Adipose tissue (tissue), 3 donors: ENCODE measurements around the gene FGFBP3. TPM values are rescaled to one million over a fixed set of nuclear protein-coding genes. Genes with fewer than 3 reads are reported as not detected.
"Not testable (repeated sequence)": the region's sequence is repeated elsewhere in the genome, so short reads cannot be mapped to it uniquely, and the experiment has no call there.

Experiments
- H3K27ac ChIP-seq: one replicate; pipeline ENCODE4 v1.5.1; 2013; ENCODE audit warnings: low read depth, low read length
- WGBS, 3 donors: extraction: QIAGEN DNeasy Blood & Tissue Kit; methylation state at CpG; one replicate each; pipeline ENCODE4 v1.1.7; 2013; 5-methylcytosine and 5-hydroxymethylcytosine counted together
- polyA plus RNA-seq, 3 donors: library from polyadenylated mRNA; stranded (reverse); fragments of 200-250 nt; gene quantifications; one replicate each; pipeline ENCODE4 v1.2.3, GENCODE V29; 2013
- donor health status: healthy with polysubstance abuse.
- donor health status: Bipolar disorder and iron deficiency.
- donor health status: healthy.

The FGFBP3 gene
- polyA plus RNA-seq, 3 donors = 0.82 to 1.0 (median 0.83) TPM

DNA sequence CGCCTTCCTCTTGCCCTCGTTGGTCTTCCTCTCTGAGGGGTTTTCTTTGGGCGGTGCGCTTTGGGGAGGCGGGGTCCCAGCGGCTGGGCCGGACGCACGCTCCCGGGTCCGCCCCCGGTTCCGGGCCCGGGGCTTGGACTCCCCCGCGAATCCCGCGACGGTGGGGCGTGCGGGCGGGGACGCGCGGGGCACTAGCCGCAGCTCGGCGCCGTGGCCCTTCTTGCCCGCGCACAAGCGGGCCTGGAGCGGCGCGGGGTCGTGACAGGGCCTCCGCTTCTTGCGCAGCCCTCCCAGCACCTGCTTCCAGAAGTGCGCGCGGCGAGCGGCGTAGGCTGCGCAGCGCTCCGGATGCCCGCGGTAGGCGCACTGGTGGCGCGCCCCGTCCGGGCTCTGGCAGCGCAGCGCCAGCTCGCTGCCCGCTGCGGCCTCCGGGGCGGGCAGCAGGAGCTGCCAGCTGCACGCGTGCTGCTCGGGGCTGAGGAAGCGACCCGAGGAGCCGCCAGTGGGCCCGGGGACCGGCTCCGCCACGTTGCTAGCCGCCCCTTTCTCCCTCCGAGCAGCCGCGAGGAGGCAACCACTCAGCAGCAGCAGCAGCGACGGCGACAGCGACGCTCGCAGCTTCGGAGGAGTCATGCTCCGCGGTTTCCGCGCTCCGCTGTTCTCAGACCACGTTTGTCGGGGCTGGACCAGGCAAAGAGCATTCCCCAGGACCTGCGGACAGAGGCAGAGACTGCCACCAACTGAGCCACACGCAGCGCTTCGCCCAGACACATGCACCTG lies 759 bp downstream of the FGFBP3 start:
- no peak overlapping the region for H3K27ac ChIP-seq
- 0 to 1% (median 1%) methylated on average over 74 to 93 of the region's 93 CpGs for WGBS, 3 donors

DNA sequence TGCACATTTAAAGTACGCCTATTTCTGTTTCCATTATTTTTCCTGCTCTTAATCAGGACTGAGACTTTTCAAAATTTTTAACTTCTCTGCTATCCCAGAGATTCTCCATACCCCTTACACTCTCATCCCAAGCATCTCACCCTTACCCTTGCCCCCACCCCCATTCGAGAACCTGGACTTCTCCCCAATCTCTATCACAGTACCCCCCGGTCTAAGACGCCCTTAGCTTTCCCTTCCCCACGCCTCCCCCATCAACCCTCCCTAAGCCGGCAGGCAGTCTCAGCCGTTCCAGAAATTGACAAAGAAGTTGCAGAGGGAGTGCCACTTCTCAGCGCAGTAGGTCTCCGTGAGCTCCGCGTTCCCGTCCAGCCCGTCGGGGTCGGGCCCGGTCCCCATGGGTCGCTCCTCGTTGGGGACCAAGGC lies 1.4 kb downstream of the FGFBP3 start:
- H3K27ac ChIP-seq = no peak overlapping the region
- WGBS, 3 donors = 3 to 5% (median 4%) methylated on average over 18 of the region's 18 CpGs

DNA sequence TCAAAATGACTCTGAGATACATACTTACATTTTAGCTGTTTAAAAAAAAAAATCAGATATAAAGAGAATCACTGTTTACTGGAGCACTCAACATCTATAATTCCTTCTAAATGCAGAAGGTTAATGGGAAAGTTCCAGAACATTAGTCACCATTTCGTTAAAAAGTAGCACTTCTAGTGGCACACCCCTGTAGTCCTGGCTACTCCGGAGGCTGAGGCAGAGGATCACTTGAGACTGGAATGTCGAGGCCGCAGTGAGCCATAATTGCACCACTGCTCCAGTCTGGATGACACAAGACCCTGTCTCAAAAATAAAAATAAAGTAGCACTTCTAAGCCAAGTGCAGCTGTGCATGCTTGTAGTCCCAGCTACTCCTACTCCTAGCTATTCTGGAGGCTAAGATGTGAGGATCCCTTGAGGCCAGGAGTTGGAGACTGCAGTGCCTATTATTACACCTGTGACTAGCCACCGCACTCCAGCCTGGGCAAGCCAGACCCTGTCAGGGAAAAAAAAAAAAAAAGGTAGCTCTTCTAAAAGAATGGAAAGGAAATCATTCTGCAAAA lies 2.2 kb downstream of the FGFBP3 start:
- H3K27ac ChIP-seq = no peak overlapping the region
- 83 to 96% (median 84%) methylated on average over 5 of the region's 5 CpGs for WGBS, 3 donors

DNA sequence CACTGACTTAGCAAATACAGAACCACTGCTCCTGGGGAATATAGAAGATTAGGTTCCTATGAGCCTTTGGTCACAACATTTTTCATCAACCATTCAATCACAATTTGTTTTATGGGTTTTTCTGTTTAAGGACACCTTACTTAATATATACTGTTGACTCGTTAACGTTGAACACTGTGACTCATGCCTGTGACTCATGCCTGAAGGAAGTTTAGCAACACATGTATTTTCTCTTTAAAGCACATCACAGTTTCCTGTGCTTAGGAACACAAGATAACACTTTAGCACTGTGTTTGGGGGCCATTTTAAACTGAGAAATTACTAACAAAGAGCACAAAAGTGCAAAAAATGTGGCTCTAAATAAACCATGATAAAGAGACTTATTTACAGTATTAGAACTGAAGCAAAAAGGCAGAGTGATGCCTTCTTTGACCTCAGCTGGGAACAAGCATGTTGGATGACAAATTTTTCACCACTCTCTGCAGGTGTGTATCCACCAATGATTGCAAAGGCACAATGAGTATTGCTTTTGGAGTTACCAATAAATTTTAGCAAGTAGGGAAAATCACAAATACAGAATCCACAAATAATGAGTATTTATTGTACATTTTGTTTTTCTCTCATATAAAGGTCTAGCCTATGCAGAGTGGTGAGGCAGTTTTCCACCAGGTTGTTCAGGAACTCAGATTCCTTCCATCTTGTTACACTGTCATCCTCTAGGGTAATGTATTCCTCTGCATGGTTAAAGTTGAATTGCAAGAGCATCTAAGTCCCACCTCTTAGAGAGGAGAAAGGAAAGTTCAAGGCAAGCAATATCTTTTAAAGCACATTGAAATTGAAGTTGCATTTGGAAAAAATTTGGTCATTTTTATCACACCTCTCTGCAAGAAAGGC lies 7.3 kb downstream of the FGFBP3 start:
- 1 to 14% (median 5%) methylated on average over 2 of the region's 2 CpGs for WGBS, 3 donors
- no peak overlapping the region for H3K27ac ChIP-seq

DNA sequence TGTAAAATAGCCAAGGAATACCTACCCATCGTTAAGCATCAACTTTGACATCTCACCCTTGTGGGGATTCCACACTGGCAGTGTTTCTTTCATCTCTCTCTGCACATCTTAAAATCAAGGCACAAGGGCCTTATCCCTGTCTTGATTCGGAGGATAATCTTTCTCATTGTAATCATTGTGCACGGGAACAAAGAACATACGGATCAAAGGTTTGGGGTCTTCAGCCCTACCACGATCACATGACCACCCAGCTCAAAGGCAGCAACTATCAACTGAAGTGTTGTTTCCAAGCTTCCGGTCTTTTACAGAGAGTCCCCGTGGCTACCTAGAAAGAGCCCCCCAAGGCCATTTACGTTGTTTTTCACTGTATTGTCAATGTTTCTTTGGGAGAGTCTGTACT lies 11.9 kb downstream of the FGFBP3 start:
- H3K27ac ChIP-seq = no peak overlapping the region
- 61 to 75% (median 72%) methylated on average over 8 of the region's 8 CpGs for WGBS, 3 donors

DNA sequence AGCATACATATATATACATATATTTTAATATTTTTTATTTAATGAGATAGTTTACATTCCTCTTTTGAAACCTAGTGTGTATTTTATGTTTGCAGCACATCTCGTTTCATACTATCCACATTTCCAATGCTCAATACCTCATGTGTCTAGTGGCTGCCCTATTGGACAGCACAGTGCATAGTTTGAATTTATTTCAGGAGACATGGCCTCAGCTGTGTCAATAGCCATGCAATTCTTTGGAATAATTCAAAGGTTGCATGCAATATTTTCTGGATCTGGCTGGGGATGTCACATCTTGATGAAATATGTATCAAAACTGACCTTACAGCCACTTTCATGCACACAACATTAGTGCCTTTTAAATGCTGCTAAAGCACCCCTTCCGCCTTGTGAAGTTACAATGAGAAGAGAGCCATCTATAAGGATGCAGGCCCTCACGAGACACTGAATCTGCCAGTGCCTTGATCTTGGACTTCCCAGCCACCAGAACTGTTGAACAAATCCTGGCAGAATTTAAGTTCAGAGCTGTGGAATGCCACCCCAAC lies 13.0 kb downstream of the FGFBP3 start:
- H3K27ac ChIP-seq = no peak overlapping the region
- 90 to 94% (median 90%) methylated on average over 3 of the region's 3 CpGs for WGBS, 3 donors

DNA sequence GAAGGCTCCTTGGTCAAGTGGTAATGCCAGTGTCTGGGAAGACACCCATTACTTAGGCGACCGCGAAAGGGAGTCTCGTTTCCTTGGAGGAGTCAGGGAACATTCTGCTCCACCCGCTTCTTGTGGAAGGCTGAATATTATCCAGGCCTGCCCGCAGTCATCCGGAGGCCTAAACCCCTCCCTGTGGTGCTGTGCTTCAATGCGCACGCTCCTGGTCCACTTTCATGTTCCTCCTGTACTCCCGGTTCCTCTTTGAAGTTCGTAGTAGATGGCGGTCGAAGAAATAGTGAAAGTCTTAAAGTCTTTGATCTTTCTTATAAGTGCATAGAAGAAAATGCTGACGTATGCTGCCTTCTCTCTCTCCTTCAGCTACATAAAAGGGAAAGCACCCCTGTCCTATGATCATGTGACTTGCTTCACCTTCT lies 15.0 kb downstream of the FGFBP3 start:
- not testable (repeated sequence) for H3K27ac ChIP-seq
- WGBS, 3 donors = 84 to 91% (median 86%) methylated on average over 14 of the region's 14 CpGs

DNA sequence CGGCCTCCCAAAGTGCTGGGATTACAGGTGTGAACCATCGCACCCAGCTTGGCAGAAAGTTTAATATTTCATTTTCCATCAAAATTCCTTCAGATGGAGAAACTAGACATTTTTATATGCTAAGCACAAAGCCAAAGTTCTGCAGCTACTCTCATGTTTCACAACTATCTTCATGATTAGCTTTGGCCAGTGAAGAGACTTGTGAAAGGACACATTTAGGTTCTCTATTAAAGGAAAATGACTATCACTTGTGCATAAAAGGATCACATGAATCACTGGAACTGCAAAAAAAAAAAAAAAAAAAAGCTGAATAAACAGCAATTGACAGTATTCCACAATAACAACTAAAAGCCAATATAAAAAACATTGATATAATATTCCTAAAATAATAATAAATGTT lies 16.2 kb downstream of the FGFBP3 start:
- 92 to 93% (median 93%) methylated on average over 2 of the region's 2 CpGs for WGBS, 3 donors
- no peak overlapping the region for H3K27ac ChIP-seq

DNA sequence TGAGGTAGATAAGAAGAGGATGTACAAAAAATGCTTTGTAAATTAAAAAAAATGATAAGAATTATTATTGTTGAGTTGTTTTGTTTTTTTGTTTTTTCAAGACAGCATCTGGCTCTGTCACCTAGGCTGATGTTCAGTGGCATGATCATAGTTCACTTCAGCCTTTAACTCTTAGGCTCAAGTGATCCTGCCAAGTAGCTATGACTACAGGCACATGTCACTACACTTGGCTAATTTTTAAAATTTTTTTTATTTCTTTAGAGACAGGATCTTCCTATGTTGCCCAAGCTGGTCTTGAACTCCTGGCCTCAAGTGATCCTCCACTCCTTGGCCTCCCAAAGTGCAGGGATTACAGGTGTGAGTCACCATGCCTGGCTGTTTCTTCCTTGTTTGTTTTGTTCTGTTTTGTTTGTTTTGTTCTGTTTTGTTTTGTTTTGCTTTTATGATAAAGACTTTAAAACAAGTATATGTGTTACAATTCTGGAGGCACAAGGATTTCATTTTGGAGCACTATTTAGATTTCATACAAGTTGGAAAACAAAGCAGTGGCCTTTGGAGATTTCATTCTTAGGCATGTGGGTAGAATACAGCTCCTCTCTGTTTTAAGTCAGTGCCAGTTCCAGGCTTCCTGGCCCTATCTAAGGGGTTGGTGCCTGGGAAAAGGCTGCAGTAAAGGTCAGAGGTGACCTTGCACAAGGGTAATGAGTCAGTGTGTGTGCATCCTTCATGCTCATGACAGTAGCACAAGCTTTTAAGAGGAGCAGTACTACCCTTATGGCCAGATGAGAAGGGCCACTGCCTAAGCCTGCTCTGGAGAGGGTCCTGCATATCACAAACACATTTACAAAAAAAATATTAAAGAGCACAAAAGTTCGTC lies 17.9 kb downstream of the FGFBP3 start:
- WGBS, 3 donors = 87 to 96% (median 89%) methylated on average over 1 of the region's 1 CpG
- no peak overlapping the region for H3K27ac ChIP-seq

DNA sequence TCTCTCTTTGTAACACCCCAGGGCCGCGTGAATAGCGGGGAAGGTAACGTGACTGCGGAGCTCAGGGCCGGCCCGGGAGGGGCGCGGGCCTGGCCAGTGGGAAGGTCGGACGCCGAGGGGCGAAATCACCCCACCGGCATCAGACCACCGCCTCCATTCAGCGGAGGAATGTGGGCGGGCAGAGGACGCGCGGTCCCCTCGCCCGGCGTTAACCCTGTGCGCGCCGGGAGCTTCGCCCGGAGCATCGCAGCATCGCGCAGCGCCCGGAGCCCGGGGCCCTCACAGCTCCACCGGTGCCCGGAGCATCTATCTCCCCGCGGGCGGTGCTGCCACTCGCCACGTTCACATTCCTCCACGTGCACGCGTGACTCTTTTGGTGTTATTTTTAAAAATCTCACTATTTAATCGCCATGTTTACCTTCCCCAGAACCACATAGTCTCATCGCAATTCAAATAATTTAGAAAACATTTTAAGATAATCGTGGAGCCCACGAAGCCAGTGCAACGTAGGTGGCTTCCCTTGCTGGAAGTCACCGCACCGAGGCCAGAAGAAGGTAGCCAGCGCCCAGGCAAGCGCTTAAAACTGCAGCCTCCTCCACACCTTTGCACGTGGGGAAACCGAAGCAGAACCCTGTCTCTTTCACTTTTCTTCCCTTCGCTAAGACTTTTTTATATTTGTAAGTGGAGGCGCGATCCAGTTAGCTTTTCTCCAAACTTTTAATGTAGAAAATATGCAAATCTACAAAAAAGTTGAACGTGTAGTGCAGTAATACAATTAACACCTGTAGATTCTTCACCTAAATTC lies 21.8 kb downstream of the FGFBP3 start:
- H3K27ac ChIP-seq = no peak overlapping the region
- WGBS, 3 donors = 1% methylated on average over 52 to 59 of the region's 59 CpGs

DNA sequence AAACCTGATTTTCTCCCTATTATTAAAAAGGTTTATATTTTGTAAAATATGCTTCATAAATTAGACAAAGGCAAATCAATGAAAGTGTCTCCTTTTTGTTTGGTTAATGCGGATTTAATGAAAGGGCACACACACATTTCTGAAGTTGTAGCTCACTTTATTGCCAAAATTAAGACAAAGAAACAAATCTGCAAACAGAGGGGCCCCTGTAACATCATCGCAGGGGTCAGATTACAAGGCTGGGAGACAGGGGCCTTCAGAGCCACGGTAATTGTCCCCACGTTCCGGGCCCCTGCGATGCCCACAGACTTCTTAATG lies 22.4 kb downstream of the FGFBP3 start:
- no peak overlapping the region for H3K27ac ChIP-seq
- 18 to 31% (median 21%) methylated on average over 6 of the region's 6 CpGs for WGBS, 3 donors

DNA sequence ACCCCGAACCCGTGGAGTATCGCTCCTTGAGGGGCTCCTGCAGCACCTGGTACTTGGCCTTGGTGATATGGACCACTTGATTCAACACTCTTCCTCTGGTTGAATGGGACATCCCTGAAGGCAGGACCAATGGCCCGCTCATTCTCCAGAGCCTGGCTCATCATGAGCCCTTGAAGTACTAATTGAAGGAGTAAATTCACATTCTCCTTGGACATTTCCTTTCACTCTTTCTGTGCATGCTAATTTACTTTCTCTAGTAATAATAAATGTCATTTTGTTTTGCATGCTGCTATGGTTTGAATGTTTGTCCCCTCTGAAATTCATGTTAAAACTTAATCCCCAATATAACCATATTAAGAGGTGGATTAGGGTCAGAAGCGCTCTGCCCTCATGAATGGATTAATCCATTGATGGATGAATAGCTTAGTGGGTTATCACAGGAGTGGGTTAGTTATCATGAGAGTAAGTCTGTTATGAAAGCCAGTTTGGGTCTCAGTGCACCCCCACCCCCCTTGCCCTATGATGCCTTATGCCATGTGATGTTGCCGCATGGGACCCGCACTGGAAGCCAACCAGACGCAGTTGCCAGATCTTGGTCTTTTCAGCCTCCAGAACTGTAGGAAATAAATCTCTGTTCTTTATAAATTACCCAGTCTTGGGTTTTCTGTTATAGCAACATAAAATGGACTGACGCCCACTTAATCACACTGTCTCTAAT lies 23.8 kb downstream of the FGFBP3 start:
- WGBS, 3 donors = 95 to 97% (median 97%) methylated on average over 9 of the region's 9 CpGs
- H3K27ac ChIP-seq = no peak overlapping the region

DNA sequence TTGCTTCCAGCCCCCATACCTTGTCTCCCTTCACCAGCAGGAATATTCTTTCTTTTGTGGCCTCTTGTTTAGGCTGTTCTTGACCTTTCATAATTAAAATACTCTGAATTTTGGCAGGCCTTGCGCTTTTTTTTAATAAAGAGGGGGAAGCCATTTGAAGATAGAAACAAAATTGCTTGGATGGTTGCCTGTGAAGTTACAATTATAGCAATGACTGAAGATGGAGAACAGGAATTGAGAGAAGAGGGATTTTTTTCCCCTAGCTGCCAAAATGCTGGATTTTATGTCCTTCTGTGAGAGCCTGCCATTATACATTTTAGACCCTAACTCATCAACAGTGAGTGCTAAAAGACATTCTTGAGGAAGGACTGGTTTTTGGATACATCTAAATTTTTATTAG lies 24.8 kb downstream of the FGFBP3 start:
- H3K27ac ChIP-seq = no peak overlapping the region
- 67 to 88% (median 71%) methylated on average over 1 of the region's 1 CpG for WGBS, 3 donors

DNA sequence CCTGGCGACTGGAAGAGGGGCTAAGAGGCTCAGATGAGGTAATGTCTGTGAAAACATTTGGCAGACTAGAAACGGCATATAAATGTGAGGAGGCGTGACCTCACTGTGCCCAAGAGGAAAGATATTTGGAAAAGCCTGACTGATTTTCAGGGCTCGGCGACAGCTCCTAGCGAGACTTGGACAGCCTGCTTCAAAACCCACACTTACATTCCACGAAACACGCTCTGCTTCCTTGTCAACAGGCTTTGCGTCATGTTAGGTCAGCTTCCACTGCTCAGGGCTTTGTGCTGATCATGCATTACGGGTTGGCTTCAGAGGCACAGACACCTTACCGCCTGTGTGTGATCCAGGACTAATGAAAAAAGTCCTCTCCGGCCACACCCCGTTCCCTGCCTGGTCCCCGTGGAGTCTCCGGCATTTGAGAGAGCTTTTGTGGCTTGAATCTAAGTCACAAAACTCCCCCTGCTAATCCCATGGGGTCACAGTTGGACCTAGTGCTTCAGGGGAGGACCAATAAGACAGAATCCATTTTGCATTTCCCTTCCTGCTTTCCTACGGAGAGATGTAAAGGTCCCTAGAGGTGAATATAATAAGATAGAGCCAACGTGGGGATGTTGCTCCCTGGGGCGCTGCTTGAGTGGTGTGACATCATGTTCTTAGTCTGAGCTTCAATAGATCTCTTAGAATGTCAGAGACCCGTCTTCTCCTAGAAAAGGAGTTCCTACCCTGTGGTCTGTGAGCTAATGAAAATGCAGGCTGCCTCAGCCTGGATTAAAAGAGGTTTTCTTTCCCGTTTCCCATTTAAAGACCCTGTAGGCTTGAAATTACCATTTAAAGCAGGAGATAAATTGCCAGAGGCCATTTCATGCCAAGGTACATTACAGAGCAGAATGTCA lies 25.5 kb downstream of the FGFBP3 start:
- H3K27ac ChIP-seq = no peak overlapping the region
- WGBS, 3 donors = 38 to 60% (median 42%) methylated on average over 20 of the region's 20 CpGs

DNA sequence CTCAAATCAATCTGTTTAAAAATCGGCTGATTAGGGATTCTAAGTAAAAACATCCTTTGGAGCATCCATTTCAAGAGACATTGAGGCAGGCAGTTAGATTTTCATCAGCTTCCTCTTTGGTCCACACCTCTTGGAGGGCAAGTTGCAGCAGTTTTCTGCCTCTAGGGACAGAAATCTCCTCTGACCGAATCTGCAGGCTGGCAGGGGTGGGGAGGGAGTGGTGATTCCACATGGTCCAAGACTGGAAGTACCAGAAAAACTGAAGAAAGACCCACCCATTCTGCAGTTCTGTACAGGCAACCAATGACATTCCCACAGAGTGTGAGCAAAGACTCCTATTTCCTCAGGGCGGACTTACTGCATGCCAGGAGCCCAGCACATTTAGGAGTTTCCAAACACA lies 29.0 kb downstream of the FGFBP3 start:
- 40 to 51% (median 46%) methylated on average over 3 of the region's 3 CpGs for WGBS, 3 donors

More for the DNA sequence above, 29.0 kb downstream of the FGFBP3 start:
- no peak overlapping the region for H3K27ac ChIP-seq
